ENCODE data around the gene RAPGEF6.

DNA sequence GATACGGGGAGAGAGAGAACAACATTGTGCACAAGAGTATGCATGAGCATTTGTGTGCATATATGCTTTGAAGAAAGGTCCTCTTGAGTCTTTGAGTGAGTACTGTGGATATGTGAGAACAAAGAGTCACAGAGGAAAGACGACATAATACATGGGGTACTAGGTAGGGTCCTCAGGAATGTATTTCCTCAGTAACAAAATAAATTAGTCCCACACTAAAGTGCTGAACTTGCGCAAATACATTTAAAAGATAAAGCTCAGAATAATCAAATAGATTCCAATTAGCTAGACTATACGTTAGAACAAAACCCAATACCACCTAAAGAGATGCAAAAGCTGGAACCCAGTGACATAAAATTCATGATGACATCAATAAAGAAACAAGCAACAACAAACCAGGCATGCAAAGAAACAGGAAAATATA lies 70.8 kb downstream of the RAPGEF6 start:
- TF ChIP-seq CTCF (IDR thresholded peaks at IDR 0.05) (no peak), POLR2A (IDR thresholded peaks at IDR 0.05) (no peak)
